Brain microvascular endothelial cell (primary cell): ENCODE data around the gene DNAJC7.

Experiments
- DNase-seq: peaks from one replicate; pipeline ENCODE4 v3.0.0-alpha.2; 2020
- H3K27ac ChIP-seq: fragments of 250-450 bp; sonication (Bioruptor Pico); 2 replicates; pipeline ENCODE4 v1.5.1; 2020; ENCODE audit warnings: mild to moderate bottlenecking, moderate library complexity
- H3K27me3 ChIP-seq: fragments of 250-450 bp; sonication (Bioruptor Pico); replicated peaks from 2 replicates; pipeline ENCODE4 v1.5.1; 2020; ENCODE audit warnings: mild to moderate bottlenecking
- H3K36me3 ChIP-seq: fragments of 250-450 bp; sonication (Bioruptor Pico); replicated peaks from 2 replicates; pipeline ENCODE4 v1.5.1; 2020; ENCODE audit warnings: mild to moderate bottlenecking
- H3K4me3 ChIP-seq: 2 replicates; pipeline ENCODE4 v1.5.1; 2011; ENCODE audit warnings: low read depth, mild to moderate bottlenecking, control low read depth, low read length, moderate library complexity
- CTCF ChIP-seq: IDR thresholded peaks from 2 replicates; pipeline ENCODE4 v1.5.1; 2011; ENCODE audit warnings: low read depth, mild to moderate bottlenecking, moderate library complexity, low read length, control low read depth, inconsistent platforms; ENCODE audit errors: missing control alignments
- in situ Hi-C: cut with HindIII; loops from 2 replicates; pipeline ENCODE4 v1.10.0; 2017; ENCODE audit warnings: low sequenced_read_pairs, low pct_ligation_motif_present

The DNAJC7 gene

GRCh38 chr17:41976142-41976768 is 41.0 kb downstream of the DNAJC7 start:
- H3K36me3 ChIP-seq = peaks cover 89% of the 10 kb centered on the region

DNA sequence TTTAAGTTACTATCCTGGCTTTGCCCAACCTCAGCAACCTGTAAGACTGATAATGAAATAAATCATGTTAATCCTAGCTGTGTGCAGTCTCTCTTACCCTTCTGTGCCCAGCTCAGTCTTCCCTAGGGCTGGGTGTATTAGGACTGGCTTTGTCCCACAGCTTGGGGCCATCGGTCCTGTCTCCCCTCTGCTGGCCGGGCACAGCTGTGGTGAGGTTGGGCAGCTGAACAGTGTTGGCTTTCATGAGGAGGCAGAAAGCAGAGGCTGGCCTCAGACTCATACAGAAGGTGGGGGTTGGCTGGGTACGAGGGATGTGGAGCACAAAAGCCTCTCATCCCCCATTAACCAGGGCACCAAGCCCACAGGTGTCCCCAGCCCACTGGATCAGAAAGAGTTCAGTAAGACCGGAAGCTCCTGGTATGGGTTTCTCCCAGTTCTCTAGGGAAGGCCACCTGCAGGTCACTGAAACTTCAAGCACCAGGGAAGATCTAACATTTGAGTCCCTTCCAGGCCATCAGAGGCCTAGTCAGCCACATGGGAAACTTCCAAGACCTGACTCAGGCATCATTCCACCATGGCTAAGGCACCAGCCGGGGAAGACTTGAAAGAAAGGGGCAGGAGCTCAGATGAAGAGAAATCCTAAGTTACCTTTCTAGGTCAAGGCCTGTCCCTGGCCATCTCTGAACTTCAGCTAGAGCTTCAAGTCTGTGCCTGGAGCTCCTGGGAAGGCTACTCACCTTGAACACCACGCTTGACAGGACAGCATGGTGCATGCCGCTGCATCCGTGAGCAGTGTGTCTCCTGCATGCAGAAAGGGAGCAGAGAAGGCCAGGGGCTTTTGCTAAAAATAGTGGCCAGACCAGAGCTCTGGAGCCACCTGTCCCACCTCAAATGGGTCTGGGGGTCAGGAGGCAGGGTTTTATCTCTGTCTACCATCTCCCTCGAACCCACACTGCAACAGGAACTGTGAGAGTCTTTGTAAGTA is 41.8 kb downstream of the DNAJC7 start:
- in situ Hi-C loops = no loop called here
- no peak for TF ChIP-seq CTCF
- DNase-seq = no peak
- Histone ChIP-seq H3K27me3 (no peaks in the 10 kb centered on the region), H3K27ac (no peak overlapping the region), H3K4me3 (no peak overlapping the region), H3K36me3 (peaks cover 85% of the 10 kb centered on the region)

More at GRCh38 chr17:41976142-41976768, 41.0 kb downstream of the DNAJC7 start:
- TF ChIP-seq CTCF = no peak
- DNase-seq = no peak
- Histone ChIP-seq H3K4me3 (no peak overlapping the region), H3K27ac (no peak overlapping the region), H3K27me3 (no peaks in the 10 kb centered on the region)
- in situ Hi-C loops = no loop called here

- H3K27ac ChIP-seq = no peak overlapping the region
- peaks cover 79% of the 10 kb centered on the region for H3K36me3 ChIP-seq
- in situ Hi-C loops = loop anchor here (25.0 kb wide), 1 partner anchor 138 kb away; the partner anchor contains the start of genes DHX58, HSPB9 and KAT2A
These were observed 42.6 kb downstream of the DNAJC7 start for GRCh38 chr17:41974658-41975057.

GRCh38 chr17:41974031-41974430 is 43.2 kb downstream of the DNAJC7 start:
- no peak for TF ChIP-seq CTCF
- DNase-seq = no peak
- in situ Hi-C loops = loop anchor here (25.0 kb wide), 1 partner anchor 138 kb away; the partner anchor contains the start of genes DHX58, HSPB9 and KAT2A
- Histone ChIP-seq H3K27ac (no peak overlapping the region), H3K36me3 (peaks cover 75% of the 10 kb centered on the region), H3K4me3 (no peak overlapping the region), H3K27me3 (no peaks in the 10 kb centered on the region)

More at GRCh38 chr17:41974658-41975057, 42.6 kb downstream of the DNAJC7 start:
- DNase-seq = no peak
- no peak for TF ChIP-seq CTCF
- Histone ChIP-seq H3K27me3 (no peaks in the 10 kb centered on the region), H3K4me3 (no peak overlapping the region)

DNA sequence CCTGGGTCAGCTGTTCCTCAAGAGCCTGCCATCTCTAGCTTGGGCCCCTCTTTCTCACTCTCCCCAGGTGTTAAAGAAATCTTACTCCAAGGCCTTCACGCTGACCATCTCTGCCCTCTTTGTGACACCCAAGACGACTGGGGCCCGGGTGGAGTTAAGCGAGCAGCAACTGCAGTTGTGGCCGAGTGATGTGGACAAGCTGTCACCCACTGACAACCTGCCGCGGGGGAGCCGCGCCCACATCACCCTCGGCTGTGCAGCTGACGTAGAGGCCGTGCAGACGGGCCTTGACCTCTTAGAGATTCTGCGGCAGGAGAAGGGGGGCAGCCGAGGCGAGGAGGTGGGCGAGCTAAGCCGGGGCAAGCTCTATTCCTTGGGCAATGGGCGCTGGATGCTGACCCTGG is 43.8 kb downstream of the DNAJC7 start:
- Histone ChIP-seq H3K4me3 (no peak overlapping the region), H3K27me3 (no peaks in the 10 kb centered on the region), H3K27ac (peak overlapping the region; percentile 9), H3K36me3 (peaks cover 77% of the 10 kb centered on the region)
- in situ Hi-C loops = loop anchor here (25.0 kb wide), 1 partner anchor 139 kb away; the partner anchor contains the start of genes DHX58, HSPB9 and KAT2A
- no peak for DNase-seq
- no peak for TF ChIP-seq CTCF
